ENCODE measurements around the gene GJA5.

The GJA5 gene

DNA sequence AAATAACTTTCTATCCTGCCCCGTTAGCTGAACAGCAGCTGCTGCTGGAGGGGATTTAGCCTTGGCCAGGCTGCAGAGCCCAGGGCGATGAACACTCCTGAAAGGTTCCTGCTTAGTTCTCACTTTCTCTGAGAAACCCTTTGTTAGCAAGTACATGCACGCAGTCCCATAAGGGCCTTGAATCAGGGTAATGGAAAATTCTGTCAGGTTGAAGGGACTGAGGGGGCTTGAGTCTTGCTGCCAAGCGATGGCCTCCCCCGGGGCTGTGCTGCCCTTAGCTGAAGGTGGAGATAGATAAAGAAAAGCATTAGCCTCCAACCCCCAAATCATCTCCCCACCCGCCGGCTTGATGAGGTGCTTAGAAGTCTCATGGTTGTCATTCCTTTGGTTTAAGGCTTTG, 7.9 kb downstream of the GJA5 start:
- Histone ChIP-seq H3K27me3 (no peaks in the 10 kb centered on the region; the same call in 1 of the 2 replicates), H3K4me1 (no peaks in the 10 kb centered on the region)

DNA sequence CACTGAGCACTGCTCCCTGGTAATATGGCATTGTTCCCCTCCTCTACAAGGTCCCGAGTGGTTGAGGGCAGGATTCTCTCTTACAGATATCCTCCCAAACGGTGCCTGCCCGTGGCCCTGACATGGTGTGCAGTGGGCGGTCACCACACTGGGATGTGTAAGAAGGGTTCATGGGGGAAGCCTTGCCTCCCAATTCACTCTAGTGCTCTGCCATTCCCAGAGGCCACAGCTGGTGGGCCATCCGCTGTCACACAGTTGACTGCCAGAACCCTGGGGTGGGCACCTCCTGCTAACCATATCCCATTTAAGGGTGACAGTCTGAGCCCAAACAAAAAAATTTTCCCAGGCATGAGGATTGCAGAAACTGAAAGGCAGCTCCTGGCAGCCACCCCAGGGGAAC, 9.1 kb downstream of the GJA5 start:
- Histone ChIP-seq H3K9me3 (no peaks in the 10 kb centered on the region), H3K4me1 (no peaks in the 10 kb centered on the region), H3K36me3 (no peaks in the 10 kb centered on the region), H3K4me3 (ENCODE audit: low read depth, low read length) (no peak overlapping the region), H3K27me3 (peaks cover 3% of the 10 kb centered on the region)
- no peak for DNase-seq
- no peak for TF ChIP-seq CTCF (IDR thresholded peaks at IDR 0.05; ENCODE audit: low read depth, low read length)

More for the DNA sequence above, 7.9 kb downstream of the GJA5 start:
- no peak for TF ChIP-seq CTCF (IDR thresholded peaks at IDR 0.05; ENCODE audit: low read depth, low read length)
- DNase-seq: no peak
- Histone ChIP-seq H3K4me3 (ENCODE audit: low read depth, low read length) (no peak overlapping the region), H3K36me3 (no peaks in the 10 kb centered on the region), H3K9me3 (no peaks in the 10 kb centered on the region)

DNA sequence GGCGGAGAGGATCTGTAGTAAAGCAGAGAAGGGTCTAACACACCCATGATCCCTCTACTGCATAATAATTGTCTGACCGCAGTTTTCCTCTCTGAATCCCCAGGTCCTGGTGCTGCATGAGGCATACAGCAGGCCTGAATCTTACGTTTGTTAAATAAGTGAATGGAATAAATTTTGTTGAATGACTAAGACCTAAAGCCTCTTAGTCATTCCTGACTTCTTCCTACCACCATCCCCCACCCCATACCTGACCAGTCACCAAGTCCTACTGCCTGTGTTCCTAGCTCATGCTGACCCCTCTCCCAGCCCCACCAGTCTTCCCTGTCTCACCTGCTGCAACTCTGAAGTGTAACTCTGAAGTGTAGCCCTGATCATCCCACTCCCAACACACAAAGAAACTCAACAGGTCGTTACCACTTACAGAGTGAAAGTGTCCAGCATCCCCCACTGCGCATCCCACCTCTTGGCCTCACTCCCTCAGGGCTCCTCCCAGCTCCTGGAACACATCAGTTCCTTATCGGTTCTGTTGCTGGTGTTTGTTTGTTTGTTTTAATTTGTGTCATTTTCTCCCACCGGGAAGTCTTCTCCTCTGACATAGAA, 9.7 kb downstream of the GJA5 start:
- H3K36me3 ChIP-seq: no peaks in the 10 kb centered on the region
- no peak for TF ChIP-seq CTCF (IDR thresholded peaks at IDR 0.05; ENCODE audit: low read depth, low read length)

DNA sequence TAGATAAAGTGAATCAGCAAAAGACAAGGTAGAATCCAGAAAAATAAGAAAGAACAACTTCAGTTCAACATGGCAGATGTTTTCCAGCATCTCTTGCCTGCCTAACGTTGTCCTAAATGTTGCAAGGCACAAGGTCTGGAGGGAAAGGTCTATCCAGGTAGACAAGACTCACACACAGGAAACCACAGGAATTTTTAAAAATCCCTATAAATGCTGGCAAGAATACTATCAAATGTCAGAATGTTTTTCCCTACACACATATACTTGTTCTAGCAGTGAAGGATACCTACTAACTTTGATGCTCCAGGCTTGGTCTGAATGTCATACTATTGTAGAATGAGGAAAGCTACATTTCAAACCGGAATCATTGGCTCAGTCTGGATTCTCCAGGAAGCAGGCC, 10.6 kb downstream of the GJA5 start:
- Histone ChIP-seq H3K4me3 (ENCODE audit: low read depth, low read length) (no peak overlapping the region), H3K27me3 (peaks cover 7% of the 10 kb centered on the region), H3K36me3 (no peaks in the 10 kb centered on the region), H3K4me1 (no peaks in the 10 kb centered on the region), H3K9me3 (no peaks in the 10 kb centered on the region)
- no peak for TF ChIP-seq CTCF (IDR thresholded peaks at IDR 0.05; ENCODE audit: low read depth, low read length)
- DNase-seq: no peak

More for the DNA sequence above, 9.7 kb downstream of the GJA5 start:
- Histone ChIP-seq H3K9me3 (no peaks in the 10 kb centered on the region), H3K4me3 (ENCODE audit: low read depth, low read length) (no peak overlapping the region), H3K4me1 (no peaks in the 10 kb centered on the region), H3K27me3 (peaks cover 7% of the 10 kb centered on the region)
- DNase-seq: no peak

- TF ChIP-seq CTCF (IDR thresholded peaks at IDR 0.05; ENCODE audit: low read depth, low read length): no peak
- H3K27me3 ChIP-seq: peaks cover 7% of the 10 kb centered on the region
- H3K4me3 ChIP-seq (ENCODE audit: low read depth, low read length): no peak overlapping the region
Measured at GRCh38 chr1:147748676-147749350, 11.6 kb downstream of the GJA5 start.

GRCh38 chr1:147747966-147748365, 12.4 kb downstream of the GJA5 start:
- Histone ChIP-seq H3K4me1 (no peaks in the 10 kb centered on the region), H3K27me3 (peaks cover 7% of the 10 kb centered on the region), H3K36me3 (no peaks in the 10 kb centered on the region), H3K9me3 (no peaks in the 10 kb centered on the region), H3K4me3 (ENCODE audit: low read depth, low read length) (no peak overlapping the region)
- no peak for TF ChIP-seq CTCF (IDR thresholded peaks at IDR 0.05; ENCODE audit: low read depth, low read length)
- DNase-seq: no peak

More at GRCh38 chr1:147748676-147749350, 11.6 kb downstream of the GJA5 start:
- DNase-seq: no peak
- Histone ChIP-seq H3K4me1 (no peaks in the 10 kb centered on the region), H3K9me3 (no peaks in the 10 kb centered on the region), H3K36me3 (no peaks in the 10 kb centered on the region)

Measured in BE2C (cell line).